Loucy (cell line): ENCODE measurements around the gene NBPF6.
"Not testable (repeated sequence)": the region's sequence is repeated elsewhere in the genome, so short reads cannot be mapped to it uniquely, and the experiment has no call there.

Source experiments
- CTCF ChIP-seq: fragments of 200-600 bp; sonication (generic); conservative IDR thresholded peaks from 2 replicates; pipeline ENCODE4 v1.5.1; 2014; ENCODE audit warnings: mild to moderate bottlenecking, antibody characterized with exemption, low read length
- EZH2phosphoT487 ChIP-seq: fragments of 200-600 bp; IDR thresholded peaks from 2 replicates; pipeline ENCODE4 v1.6.1; 2018; ENCODE audit warnings: antibody characterized with exemption, mild to moderate bottlenecking, moderate library complexity, borderline replicate concordance

- TF ChIP-seq CTCF, EZH2phosphoT487: not testable (repeated sequence)
Observed at GRCh38 chr1:108454521-108454920, 4.4 kb downstream of the NBPF6 start.
